ENCODE results near the gene TIGIT. TPM values are rescaled to one million over a fixed set of nuclear protein-coding genes. Genes with fewer than 3 reads are reported as not detected.

TIGIT gene
- total RNA-seq, 1 donor from 2014 or later, result not detected

DNA sequence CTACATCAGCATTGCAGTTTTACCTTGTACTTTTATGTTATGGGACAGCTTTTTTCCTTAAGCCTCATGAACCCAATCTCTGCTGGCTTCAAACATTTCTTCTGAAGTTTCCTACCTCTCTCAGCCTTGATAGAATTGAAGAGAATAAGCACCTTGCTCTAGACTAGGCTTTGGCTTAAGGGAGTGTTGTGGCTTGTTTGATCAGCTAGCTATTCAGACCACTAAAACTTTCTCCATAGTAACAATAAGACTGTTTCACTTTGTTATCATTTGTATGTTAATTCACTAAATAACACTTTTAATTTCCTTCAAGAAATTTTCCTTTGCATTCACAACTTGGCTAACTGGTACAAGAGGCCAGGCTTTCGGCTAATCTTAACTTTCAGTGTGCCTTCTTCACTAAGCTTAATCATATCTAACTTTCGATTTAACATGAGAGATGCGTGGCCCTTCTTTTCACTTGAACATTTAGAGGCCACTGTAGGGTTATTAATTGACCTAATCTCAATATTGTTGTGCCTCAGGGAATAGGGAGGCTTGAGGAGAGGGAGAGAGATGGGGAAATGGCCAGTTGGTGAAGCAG is 8.1 kb upstream of the TIGIT start:
- Mint-ChIP-seq H3K27me3 (ENCODE audit: unreplicated experiment) (no peaks in the 10 kb centered on the region), H3K9me3 (ENCODE audit: unreplicated experiment) (peaks cover 6% of the 10 kb centered on the region), H3K27ac (ENCODE audit: unreplicated experiment) (no peak overlapping the region), H3K36me3 (ENCODE audit: unreplicated experiment) (no peaks in the 10 kb centered on the region), H3K4me1 (ENCODE audit: low read depth, unreplicated experiment) (no peaks in the 10 kb centered on the region), H3K4me3 (ENCODE audit: unreplicated experiment) (no peak overlapping the region)
- DNase-seq, result no peak
- TF ChIP-seq, protein P1, sequence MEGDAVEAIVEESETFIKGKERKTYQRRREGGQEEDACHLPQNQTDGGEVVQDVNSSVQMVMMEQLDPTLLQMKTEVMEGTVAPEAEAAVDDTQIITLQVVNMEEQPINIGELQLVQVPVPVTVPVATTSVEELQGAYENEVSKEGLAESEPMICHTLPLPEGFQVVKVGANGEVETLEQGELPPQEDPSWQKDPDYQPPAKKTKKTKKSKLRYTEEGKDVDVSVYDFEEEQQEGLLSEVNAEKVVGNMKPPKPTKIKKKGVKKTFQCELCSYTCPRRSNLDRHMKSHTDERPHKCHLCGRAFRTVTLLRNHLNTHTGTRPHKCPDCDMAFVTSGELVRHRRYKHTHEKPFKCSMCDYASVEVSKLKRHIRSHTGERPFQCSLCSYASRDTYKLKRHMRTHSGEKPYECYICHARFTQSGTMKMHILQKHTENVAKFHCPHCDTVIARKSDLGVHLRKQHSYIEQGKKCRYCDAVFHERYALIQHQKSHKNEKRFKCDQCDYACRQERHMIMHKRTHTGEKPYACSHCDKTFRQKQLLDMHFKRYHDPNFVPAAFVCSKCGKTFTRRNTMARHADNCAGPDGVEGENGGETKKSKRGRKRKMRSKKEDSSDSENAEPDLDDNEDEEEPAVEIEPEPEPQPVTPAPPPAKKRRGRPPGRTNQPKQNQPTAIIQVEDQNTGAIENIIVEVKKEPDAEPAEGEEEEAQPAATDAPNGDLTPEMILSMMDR (IDR thresholded peaks at IDR 0.05; ENCODE audit: partially characterized antibody, unreplicated experiment), result no peak

DNA sequence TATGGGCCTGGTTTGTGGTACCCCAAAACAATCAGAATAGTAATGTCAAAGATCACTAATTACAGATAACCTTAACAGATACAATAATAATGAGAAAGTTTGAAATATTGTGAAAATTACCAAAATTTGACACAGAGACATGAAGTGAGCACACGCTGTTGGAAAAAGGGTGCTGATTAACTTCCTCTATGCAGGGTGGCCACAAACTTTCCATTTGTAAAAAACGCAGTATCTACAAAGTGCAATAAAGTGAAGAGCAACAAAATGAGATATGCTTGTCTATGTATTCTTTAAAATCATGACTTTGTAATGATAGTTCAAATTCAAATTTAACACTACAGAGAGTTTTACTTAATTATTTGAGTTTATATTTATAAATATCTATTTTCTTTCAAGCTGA is 7.6 kb upstream of the TIGIT start:
- TF ChIP-seq, protein P1 (IDR thresholded peaks at IDR 0.05; ENCODE audit: partially characterized antibody, unreplicated experiment), result no peak
- H3K36me3 Mint-ChIP-seq (ENCODE audit: unreplicated experiment), result no peaks in the 10 kb centered on the region
- H3K27me3 Mint-ChIP-seq (ENCODE audit: unreplicated experiment), result no peaks in the 10 kb centered on the region
- H3K9me3 Mint-ChIP-seq (ENCODE audit: unreplicated experiment), result peaks cover 6% of the 10 kb centered on the region
- H3K4me3 Mint-ChIP-seq (ENCODE audit: unreplicated experiment), result no peak overlapping the region
- H3K27ac Mint-ChIP-seq (ENCODE audit: unreplicated experiment), result no peak overlapping the region
- no peaks in the 10 kb centered on the region for H3K4me1 Mint-ChIP-seq (ENCODE audit: low read depth, unreplicated experiment)
- no peak for DNase-seq

DNA sequence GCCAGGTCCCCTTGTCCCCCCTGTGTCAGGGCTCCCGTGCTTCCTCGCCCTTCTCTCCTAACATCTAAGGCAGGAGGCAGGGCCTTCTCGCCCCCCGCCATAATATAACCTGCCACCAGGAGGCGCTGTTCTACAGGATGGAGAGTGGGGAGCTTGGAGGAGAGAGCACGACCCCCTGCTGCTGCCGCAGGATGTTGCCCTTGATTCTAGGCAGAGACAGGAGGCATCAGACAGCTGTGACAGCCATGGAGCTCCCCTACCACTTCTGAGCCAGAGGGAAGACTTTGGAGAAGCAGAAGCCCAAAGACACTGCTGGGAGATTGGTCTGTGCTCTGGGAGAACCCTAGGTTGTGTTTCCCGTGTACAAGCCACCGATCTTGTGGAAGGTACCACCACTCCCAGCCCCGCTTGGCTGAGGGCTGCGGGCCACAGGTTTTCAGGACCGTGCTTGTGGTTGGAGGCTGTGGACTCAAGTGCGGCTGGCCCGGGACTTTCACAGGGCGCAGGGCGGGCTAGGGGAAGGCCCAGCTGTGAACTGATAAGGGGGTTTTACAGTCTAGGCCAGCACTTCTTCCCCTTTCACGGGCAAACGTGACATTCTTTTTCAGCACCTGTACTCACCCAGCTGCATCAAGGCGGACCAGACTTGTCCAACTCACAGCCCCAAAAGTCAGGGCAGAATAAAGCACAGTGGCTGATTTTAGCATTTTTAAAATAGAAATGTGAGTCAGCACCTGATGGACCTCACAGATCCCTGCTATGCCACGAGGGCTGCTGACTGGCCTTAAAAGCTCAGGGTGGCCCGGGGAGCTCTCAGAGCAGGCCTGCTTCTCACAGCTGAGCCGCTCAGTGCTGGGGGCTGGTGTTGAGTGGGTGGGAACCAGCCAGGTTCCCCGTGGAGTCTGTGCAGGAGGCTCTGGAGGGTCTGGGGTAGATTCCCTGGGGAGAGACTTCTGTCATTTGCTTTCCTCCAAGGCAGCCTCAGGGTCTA is 2.6 kb upstream of the TIGIT start:
- no peaks in the 10 kb centered on the region for H3K4me1 Mint-ChIP-seq (ENCODE audit: low read depth, unreplicated experiment)
- H3K4me3 Mint-ChIP-seq (ENCODE audit: unreplicated experiment), result no peak overlapping the region
- no peaks in the 10 kb centered on the region for H3K27me3 Mint-ChIP-seq (ENCODE audit: unreplicated experiment)
- no peaks in the 10 kb centered on the region for H3K36me3 Mint-ChIP-seq (ENCODE audit: unreplicated experiment)
- peaks cover 3% of the 10 kb centered on the region for H3K9me3 Mint-ChIP-seq (ENCODE audit: unreplicated experiment)
- TF ChIP-seq, protein P1 (IDR thresholded peaks at IDR 0.05; ENCODE audit: partially characterized antibody, unreplicated experiment), result peak; percentile 96
- no peak overlapping the region for H3K27ac Mint-ChIP-seq (ENCODE audit: unreplicated experiment)
- DNase-seq, result peak; percentile 92

DNA sequence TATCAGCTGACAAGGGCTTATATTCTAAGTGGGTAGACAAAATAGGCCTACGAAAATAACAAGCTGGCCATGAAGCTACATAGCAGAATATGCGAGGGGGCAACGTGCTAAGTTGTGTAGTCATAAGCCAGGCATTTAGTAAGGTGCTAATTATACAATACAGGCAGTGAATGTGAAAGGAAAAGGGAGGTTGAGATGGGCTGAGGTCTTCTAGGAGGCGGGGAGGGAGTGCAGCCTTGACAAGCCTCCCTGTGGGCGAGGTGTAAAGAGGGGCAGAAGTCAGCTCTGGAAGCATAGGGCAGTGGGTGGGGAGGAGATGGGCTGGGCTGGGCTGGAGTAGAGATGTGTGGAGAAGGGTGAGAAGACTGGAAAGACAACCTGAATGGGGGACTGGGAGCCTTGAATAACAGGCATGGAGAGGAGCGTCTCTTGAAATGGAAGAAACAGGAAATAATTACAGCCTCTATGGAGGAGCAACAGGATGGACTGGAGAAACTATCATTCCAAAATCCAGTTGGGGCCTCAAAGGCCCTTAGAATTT is 1.2 kb downstream of the TIGIT start:
- H3K4me3 Mint-ChIP-seq (ENCODE audit: unreplicated experiment), result no peak overlapping the region
- no peaks in the 10 kb centered on the region for H3K36me3 Mint-ChIP-seq (ENCODE audit: unreplicated experiment)
- H3K27ac Mint-ChIP-seq (ENCODE audit: unreplicated experiment), result no peak overlapping the region
- no peaks in the 10 kb centered on the region for H3K27me3 Mint-ChIP-seq (ENCODE audit: unreplicated experiment)
- DNase-seq, result no peak
- H3K9me3 Mint-ChIP-seq (ENCODE audit: unreplicated experiment), result peaks cover 2% of the 10 kb centered on the region
- H3K4me1 Mint-ChIP-seq (ENCODE audit: low read depth, unreplicated experiment), result peaks cover 13% of the 10 kb centered on the region
- TF ChIP-seq, protein P1 (IDR thresholded peaks at IDR 0.05; ENCODE audit: partially characterized antibody, unreplicated experiment), result no peak

All from glutamatergic neuron (in vitro differentiated cells).